NCI-H2227 (cell line): ENCODE data around the gene STON2.
"Not testable (repeated sequence)": the region's sequence is repeated elsewhere in the genome, so short reads cannot be mapped to it uniquely, and the experiment has no call there.

Source experiments
- DNase-seq: peaks from one replicate; lab custom pipeline; 2025; ENCODE audit not compliant: unreplicated experiment; lab: John Stamatoyannopoulos, UW

The STON2 gene, protein sequence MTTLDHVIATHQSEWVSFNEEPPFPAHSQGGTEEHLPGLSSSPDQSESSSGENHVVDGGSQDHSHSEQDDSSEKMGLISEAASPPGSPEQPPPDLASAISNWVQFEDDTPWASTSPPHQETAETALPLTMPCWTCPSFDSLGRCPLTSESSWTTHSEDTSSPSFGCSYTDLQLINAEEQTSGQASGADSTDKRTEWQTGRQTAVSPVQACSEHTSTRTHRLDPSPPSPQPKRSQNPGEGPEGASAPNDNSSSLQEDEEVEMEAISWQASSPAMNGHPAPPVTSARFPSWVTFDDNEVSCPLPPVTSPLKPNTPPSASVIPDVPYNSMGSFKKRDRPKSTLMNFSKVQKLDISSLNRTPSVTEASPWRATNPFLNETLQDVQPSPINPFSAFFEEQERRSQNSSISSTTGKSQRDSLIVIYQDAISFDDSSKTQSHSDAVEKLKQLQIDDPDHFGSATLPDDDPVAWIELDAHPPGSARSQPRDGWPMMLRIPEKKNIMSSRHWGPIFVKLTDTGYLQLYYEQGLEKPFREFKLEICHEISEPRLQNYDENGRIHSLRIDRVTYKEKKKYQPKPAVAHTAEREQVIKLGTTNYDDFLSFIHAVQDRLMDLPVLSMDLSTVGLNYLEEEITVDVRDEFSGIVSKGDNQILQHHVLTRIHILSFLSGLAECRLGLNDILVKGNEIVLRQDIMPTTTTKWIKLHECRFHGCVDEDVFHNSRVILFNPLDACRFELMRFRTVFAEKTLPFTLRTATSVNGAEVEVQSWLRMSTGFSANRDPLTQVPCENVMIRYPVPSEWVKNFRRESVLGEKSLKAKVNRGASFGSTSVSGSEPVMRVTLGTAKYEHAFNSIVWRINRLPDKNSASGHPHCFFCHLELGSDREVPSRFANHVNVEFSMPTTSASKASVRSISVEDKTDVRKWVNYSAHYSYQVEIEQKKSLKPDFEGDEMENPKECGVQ

DNA sequence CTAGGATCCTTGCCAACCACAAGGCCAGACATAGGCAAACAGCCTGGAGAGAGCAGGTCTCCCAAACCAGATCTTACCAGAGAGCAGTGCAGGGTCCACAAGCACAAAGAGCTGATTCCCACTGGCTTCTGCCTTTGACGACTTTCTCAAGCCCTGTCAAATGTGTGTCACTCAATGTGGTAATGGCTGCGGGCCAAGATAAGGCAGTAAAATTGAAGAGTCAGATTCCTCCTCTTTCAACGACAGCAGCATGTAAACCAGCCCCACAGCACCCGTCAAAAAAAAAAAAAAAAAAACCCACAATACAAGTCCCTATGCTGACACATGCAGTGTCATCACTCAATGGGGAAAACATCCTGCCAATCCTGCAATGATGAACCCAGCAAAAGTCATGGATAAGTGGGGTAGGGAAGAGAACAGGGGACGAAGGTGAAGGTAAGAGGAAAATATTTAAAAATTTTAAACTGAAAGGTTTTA, at the start of gene STON2:
TSS of gene STON2 (minus strand) at position 123 of the 477 bp plus-strand sequence. CDS start 1,942 bp downstream, outside the sequence.
- DNase-seq = no peak

DNA sequence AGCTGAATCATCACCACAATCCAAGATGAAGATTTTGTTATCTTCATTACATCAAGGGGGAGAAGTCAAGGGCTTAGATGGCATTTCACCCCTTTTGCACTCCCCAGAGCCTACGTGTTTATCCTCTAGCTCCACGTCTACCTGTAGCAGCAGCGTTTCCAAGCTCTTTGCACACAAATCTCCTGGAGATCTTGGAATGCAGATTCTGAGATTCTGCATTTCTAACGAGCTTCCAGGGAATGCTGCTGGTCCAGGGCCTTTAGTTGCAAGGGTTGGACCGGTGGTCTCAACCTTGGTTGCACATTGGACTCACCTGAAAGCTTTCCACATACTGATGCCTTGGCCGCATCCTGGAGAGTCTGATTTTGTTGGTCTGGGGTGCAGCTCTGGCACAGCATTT, 49.5 kb upstream of the STON2 start:
- no peak for DNase-seq

DNA sequence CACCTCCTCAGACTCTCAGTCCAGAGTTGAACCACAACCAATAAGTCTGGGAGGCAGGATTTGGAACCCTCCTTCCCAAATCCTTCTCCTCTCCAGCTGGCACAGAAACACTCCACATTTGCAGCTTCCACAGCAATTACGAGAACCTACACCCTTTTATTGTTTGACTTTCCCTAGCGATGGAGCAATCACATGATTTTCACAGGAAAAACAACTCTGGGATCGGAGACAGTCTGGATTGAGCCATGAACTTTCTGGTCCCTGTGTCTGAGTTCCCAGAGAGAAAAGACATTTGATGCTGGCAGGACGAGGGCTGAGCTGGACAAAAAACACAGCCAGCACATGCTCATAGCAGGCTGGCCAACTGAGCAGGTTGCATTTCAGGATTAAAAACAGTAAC, 49.0 kb upstream of the STON2 start:
- no peak for DNase-seq

DNA sequence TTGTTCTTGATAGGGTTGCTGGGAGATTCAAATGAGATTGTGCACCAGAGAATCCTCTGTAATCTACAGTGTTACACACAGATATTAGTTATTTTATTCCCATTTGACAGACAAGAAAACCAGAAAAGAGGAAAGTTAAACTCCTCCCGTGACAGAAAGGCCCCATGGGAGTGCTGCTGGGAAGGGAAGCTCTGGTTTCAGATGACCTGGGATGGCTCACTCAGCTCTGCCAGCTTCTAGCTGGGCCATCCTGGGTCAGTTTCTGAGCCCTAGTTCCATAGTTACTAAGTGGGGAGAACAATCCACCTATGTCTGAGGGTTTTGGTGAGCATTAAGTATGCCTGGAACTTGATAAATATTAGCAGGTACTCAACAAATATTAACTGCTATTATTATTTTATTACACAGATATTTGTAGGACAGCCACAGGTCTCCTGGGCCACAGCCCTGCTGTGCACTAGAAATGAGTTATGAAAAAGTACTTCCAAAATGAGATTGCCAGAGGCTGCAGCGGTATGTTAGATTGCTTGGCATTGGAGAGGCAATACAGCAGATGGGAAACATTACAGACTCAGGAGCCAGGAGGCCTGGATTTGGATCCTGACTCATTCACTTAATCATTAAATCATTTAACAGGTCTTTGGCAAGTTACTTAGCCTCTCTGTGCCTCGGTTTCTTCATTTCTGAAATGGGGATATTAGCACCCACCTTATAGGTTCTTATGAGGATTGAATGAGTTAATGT, 47.1 kb upstream of the STON2 start:
- no peak for DNase-seq

DNA sequence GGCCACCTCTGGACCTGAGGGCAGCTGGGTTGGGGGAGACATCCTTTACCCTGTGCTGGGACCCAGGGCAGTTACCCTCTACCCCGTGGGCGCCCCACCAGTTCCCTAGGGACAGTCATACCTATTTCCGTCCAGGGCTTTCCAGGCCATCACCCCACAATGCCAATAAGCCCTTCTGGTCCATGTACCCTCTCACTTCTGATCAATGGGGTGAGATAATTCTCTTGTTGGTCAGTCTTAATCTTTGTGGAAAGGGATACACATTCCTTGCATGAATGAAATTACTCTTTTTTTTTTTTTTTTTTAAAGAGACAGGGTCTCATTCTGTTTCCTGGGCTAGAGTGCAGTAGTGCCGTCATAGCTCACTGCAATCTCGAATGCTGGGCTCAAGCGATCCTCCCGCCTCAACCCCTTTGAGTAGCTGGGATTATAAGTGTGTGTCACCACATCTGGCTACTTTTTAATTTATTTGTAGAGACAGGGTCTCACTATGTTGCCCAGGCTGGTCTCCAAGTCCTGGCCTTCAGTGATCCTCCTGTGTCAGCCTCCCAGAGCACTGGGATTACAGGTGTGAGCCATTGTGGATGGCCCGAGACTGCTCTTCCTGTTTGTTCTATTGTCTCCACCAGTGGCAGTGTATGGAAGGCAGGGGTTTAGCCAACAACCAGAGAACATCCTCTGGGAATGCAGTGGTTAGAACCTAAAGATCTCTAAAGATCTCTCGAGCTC, 46.3 kb upstream of the STON2 start:
- DNase-seq = no peak

DNA sequence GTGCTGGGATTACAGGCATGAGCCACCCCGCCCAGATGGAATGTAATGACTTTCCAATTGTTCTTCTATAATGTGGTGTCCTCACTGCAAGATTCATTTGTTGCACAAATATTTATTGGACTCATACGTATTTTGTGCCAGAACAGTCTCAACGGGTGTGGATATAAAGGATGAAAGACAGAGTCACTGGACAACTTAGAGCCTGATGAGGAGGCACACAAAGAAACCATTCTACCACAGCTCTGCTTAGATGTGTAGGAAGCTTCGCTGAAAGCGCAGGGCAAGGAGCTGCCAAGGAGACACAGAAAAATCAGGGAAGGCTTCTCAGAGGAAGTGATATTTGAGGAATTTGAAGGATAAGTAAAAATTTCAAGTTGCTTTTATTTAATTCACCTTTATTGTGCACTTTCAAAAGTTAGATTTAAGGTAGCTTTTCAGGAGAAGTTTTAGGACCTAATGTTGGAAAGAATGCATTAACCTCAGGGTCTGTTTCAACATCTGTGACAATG, 41.6 kb upstream of the STON2 start:
- DNase-seq = no peak

DNA sequence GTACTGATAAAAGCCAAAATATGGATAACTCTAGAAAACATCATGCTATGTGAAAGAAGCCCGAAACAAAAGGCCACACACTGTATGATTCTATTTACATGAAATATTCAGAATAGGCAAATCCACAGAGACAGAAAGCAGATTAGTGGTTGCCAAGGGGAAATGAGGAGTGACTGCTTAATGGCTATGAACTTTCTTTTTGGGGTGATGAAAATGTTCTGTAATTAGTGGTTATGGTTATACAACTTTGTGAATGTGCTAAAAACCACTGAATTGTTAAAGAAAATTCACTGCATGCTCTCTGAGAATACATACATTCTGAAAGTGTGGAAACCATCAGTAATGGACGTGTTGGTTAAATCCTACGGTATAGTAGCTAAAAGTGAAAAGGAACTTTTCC, 39.9 kb upstream of the STON2 start:
- no peak for DNase-seq

DNA sequence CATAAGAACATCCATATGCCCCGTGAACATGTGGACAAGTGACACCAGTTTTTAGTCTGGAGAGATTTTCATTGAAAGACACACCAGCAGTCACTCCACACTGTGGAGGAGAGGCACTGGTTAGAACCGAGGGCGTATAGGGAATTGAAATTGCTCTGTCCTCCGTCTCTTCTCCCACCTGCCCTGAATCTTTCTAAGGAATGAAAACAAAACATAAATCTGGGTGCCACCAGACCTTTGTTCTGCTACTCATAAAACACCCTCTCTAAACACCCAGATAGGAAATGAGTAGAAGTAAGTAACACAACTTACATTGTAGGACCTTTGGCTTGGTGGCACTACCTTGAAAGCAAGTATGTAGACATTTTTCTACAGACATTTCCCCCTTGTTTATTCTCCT, 37.1 kb upstream of the STON2 start:
- no peak for DNase-seq

DNA sequence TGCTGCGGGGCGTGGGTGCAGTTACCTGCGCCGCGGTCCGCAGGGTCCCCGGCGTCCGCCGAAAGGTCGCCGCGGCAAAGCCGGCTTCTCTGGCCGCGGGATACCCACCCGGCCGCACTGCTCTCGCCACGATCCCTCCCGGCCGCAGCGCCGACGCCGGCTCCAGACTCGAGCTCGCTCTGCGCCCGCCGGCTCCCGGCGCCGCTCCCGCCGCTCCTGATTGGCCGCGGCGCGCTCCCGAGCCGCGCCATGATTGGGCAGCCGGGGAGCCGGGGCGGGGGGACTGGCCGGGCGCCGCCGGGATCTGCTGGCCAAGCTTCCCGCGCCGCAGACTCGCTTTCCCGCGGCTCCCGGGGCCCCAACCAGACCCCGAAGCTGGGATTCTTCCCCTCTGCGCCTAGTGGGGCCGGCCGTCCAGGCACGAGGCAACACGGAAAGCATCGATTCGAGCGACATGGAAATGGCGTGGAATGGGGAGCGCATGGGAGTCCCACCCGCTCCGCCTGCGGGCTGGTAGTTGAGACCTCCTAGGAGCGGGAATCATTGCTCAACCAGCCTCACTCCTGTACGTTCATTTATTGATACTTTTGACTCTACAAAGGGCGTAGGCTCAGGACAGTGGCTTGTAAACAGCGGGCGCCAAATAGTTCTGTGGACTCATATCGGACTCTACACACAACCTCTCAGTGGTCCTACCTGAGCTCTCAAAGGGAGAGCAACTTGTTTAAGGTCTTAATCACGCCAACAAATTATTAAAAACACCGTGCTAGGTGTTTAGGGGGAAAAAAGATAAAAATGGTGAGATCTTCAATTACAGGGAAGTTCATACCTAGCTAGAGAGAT, 36.4 kb upstream of the STON2 start:
- DNase-seq = peak; percentile 93

DNA sequence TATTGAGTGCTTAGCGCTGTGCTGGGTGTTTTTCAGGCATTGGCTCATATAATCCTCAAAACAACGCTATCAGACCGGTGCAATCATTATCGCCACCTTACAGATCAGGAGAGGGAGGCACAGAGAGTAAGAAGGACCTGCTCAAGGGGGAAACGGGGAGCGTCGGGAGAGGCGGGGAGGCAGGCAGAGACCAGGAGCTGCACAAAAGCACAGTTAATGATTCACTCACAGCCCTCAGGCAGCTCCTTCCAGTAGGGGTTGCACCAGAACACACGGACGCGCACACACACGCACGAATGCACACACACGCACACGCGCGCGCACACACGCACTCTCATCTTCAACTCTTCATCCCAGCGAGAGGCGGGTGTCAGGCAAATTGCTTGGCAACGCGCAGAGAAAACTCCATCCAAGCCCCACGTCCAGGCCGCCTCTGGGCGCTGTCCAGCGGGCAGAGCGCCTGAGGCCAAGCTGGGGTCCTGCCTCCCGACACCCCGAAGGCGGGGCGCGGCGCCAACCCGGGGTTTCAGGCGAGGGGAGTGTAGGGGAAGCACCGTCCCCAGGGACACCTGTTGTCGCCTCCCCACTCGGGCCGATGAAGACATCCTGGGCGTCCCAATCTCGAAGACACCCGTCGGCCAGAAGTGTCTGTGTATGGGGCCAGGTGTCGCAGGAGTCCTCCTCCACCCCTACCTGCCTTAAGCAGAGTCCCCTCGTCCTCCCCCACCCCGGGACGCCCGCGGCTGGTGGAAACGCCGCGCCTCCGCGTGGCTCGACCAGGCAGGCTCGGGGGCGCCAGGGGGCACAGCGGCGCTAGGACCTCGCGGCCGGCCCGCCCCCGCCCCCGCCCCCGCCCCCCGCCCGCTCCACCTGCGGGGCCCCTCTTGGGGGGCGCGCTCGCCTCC, 35.5 kb upstream of the STON2 start:
- peak; percentile 62 for DNase-seq

DNA sequence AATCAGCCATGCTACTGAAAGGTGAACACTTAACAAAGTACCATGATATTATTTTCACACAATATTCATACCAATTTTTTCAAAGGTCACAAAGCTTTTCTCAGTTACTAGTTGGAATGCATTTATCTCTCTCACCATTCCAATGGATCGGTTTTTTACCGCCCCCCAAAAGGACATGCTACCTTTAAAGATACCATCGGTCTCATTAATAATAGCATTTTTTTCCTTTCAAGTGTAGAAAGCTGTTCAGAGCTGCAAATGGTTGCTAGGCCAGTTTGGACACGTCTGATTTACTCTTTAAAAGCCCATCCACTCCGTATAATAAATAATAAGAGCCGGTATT, 34.9 kb upstream of the STON2 start:
- no peak for DNase-seq

DNA sequence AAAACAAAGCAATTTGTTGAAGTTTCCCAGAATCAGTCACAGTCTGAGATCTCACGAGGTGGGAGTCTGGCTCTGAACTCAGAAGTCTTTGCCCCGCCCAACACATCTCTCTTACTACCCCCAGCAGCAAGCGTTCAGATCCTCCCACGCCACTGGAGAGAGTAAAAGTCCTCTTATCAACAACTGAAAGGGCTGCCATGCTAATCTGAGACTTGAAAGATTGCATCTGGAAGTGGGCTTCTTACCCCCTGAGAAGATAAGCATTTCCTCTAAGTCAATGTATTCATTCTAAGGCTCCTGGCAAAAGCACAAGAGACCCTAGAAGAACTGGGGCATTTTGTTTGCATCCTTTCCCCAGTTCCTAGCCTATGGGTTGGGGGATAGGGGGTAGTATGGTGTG, 34.1 kb upstream of the STON2 start:
- no peak for DNase-seq

DNA sequence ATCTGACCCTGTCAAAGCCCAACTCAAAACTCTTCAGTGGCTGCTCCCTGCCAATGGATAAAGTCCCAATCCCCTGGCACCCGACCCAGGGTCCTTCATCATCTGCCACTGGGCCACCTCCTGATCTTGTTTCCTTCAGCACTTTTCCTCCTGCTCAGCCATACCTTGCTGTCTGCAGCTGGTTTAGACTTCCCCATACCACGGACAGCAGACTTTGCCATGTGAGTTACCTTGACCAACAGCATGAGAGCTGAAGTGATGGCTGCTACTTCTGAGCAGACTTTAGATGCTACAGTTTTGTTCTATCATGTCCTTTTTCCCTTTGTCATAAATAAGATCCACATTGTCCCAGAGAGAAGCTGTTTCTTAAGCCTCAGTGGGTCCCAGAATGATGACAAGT, 33.3 kb upstream of the STON2 start:
- no peak for DNase-seq

DNA sequence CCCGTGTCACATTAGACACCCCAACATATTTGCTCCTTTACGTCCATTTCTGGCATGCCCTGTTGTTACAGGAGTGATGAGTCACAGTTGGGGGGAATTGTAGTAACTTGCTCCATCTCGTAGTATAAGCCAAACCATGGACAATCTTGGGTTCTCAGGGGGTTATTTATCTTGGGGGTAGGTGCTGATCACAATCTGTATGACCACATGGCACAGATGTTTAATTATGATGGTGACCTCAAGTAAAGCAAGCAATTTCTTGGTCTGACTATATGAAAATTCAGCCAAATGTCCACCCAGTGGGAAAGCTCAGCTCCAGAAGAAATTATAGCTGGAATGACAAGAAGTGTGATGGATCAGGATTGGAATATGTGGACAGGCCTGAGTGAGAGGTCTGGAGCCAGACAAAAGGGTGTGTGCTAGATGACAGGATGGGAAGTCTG, 32.1 kb upstream of the STON2 start:
- no peak for DNase-seq

DNA sequence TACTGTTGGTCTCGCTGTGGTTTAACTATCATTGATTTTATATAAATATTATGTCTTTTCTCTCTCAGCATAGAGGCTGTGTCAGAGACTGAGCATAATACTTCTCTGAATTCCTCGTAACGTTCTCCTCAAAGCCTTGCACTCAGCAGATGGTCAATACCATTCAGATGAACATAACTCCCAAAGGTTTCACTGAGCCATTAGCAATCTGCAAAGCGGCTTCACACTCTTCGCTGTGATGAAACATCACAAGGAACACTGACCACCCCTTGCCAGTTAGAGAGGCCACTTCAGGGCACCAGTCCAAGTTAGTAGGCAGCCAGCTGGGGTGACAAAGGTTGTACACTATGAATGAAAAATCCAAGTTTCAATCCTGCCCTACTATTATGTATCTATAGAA, 30.1 kb upstream of the STON2 start:
- no peak for DNase-seq

DNA sequence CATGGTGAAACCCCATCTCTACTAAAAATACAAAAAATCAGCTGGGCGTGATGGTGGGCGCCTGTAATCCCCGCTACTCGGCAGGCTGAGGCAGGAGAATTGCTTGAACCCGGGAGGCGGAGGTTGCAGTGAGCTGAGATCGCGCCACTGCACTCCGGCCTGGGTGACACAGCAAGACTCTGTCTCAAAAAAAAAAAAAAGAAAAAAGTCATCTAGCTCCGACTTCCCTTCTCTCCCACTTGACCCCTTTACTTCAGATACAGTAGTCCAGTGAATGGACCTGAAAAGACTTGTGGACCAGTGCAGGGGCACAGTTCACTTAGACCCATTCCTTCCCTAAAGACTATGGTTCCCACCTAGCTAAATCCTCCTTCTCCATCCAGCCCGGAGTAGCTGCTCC, 29.6 kb upstream of the STON2 start:
- DNase-seq = not testable (repeated sequence)

DNA sequence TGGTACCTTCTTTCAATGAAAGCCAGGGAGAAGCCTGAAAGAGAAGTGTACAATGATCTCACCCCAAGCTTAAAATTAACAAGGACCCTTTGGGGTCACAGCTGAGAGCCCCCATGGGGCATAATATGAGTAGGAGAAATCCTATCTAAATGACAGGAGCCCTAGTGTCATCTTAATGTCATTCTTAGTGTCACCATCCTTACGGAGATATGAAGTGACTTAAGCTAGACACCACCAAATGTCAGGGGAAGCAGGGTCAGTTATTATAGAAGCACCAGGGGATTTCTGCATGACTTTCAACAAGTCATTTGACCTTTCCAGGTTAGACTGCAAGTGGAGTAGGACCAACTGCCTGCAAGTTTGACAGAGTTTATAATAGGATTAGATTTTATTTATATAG, 28.9 kb upstream of the STON2 start:
- DNase-seq = no peak

DNA sequence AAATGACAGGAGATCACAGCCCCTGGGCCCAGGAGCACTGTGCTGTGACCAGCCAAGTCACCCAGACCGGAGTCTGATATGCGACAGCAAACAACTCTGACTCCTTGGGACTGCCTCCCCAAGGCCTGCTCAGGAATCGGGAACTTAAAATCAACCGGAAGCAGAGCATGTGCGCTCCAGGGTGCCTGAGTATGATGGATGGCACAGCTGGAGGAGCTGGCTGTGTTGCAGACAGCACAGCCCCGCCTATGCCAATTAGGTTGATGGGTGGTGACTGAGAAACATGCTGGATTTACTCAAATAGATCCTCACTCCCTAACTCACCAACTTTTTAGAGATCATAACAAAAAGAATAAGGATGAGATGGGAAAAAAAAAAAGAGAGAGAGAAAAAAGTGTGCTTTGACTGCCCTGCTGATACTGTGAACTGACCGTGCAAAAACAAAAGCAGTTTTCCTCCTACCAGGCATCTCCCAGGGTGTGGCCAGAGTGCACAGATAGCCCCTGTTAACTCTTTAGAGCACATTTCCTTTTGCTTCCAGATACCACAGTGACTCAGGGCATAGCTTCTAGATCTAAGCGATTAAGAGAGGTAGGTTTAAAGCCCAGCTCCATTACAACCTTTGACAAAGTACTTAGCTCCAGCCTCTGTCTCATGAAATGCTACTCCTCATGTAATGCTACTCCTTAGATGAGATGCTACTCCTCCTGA, 27.4 kb upstream of the STON2 start:
- peak; percentile 69 for DNase-seq
